ENCODE results near the gene GRM4.

GRCh38 chr6:34045771-34046170 lies 100.1 kb downstream of the GRM4 start:
- TF ChIP-seq CTCF (IDR thresholded peaks at IDR 0.05; ENCODE audit: insufficient read depth, low read length, poor library complexity, severe bottlenecking) (no peak), EZH2phosphoT487 (conservative IDR thresholded peaks at IDR 0.05; ENCODE audit: low read length) (no peak)

Data from SU-DHL-6 (cell line).